ENCODE results near the gene GUCY1A1.

GUCY1A1 gene

DNA sequence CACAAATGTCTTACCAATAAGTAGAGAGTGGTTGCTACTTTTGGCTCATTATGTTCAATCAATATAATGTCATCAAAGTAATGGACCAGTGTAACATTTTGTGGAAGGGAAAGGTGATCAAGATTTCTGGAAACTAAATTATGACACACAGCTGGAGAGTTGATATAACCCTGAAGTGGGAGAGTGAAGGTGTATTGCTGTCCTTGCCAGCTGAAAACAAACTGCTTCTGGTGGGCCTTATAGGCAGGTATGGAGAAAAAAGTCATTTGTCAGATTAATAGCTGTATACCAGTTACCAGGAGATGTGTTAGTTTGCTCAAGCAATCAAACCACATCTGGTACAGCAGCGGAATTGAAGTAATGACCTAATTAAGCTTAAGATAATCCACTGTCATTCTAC, 74.9 kb downstream of the GUCY1A1 start:
- DNase-seq (ENCODE audit: low read depth): no peak

DNA sequence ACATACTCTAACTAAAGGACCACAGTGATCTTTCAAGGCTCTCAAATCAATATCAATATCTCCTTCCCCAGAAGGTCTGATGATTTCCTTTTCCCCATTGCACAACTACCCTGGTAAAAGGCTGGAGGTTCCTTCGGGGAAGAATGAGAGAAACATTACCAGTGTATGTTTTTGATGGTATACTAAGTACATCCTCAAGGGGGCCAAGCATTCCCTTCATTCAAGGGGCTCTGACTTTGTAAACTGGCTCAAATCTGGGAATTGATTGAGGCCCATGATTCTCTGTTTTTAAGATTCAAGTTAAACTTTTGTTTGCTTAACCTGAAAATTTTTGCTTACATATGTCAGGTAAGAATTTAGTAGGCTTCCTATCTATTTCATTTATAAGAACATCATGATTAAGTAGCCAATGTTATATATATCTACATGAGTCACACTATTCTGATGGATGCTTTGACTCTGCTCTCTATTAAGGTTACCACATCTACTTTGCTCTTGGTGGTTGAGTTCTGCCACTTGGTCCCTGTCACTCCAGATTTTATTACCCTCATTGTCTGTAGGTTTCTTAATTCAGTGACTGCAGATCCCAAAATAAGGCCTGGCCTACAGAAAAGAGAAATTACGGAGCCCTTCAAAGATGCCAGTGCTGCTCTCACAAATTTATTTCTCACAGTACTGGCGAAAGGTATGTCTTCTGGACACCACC, 75.8 kb downstream of the GUCY1A1 start:
- DNase-seq (ENCODE audit: low read depth): no peak

GRCh38 chr4:155745984-155746383, 79.3 kb downstream of the GUCY1A1 start:
- no peak for DNase-seq (ENCODE audit: low read depth)

GRCh38 chr4:155748039-155748438, 81.4 kb downstream of the GUCY1A1 start:
- no peak for DNase-seq (ENCODE audit: low read depth)

DNA sequence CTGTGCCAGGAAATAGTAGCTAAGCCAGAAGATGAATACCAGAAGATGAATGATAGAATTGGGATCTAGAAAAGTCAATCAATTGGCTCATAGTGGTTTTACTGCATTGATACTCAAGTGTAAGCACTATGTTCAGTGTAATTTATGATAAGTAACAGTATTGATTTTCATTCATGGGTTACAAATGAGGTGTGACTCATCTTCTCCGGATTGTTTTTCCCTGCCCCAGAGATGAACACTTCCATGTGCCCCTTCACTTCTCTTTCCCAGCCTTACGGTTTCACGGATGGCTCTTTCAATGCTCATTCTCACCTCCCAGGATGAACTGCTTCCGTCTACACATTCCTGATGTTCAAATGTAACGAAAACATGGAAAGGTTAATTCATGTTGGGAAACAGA, 82.4 kb downstream of the GUCY1A1 start:
- no peak for DNase-seq (ENCODE audit: low read depth)

DNA sequence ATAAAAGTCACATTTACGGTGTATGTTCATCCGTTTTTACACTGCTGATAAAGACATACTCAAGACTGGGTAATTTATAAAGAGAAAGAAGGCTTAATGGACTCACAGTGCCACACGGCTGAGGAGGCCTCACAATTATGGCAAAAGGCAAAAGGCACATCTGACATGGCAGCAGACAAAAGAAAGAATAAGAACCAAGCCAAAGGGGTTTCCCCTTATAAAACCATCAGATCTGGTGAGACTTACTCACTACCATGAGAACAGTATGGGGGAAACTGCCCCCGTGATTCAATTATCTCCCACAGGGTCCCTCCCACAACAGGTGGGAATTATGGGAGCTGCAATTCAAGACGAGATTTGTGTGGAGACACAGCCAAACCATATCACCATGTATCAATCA, 84.9 kb downstream of the GUCY1A1 start:
- DNase-seq (ENCODE audit: low read depth): no peak

DNA sequence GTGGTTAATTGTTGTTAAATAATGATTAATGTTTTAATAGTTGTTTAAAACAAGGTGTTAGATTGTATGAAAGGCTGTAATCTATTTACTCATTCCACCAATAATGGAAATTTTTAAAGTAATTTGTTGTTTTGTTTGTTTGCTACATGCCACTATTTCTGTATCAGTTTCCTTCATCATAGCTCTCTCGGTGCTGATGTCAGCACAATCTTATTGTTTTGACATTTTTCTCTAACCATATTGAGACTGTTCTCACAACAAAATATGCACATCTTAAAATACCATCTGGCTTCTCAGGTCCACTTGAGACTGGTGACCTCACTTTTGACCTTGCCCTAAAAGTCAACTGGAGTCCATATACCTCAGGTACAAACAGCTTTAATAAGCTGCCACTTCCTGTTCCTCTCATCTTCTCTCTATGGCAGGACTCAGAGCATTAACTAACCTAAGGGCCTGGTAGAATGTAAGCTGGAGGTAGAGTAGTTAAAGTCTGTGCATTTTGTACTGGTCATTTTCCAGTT, 91.2 kb downstream of the GUCY1A1 start:
- DNase-seq (ENCODE audit: low read depth): no peak

- peak; percentile 12 for DNase-seq (ENCODE audit: low read depth)
Measured at GRCh38 chr4:155758481-155759371, 92.1 kb downstream of the GUCY1A1 start, which contains the start of gene GUCY1B1. GUCY1B1 (plus strand) TSS chr4:155759021; CDS start chr4:155759141, 120 bp downstream.

GRCh38 chr4:155759372-155760252, 93.0 kb downstream of the GUCY1A1 start:
- DNase-seq (ENCODE audit: low read depth): no peak

DNA sequence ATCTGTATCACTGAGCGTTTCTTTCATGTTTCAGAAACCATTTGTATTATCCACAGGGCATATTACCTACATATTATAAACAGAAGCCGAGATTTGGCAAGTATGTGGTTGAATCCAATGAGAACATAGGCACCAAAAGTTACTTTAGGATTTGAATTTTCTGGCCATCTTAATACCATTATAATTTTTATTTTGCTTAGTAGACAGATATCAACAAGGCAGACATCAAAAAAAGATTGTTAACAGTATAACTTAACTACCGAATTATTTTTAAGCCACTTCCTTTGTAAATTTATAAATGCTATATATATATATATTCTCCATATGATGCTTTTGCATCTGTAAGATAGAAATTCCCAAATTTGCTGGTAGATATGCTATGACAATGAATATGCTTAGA, 94.4 kb downstream of the GUCY1A1 start:
- no peak for DNase-seq (ENCODE audit: low read depth)

- DNase-seq (ENCODE audit: low read depth): no peak
Measured at GRCh38 chr4:155761916-155762315, 95.3 kb downstream of the GUCY1A1 start.

GRCh38 chr4:155762334-155762733, 95.7 kb downstream of the GUCY1A1 start:
- DNase-seq (ENCODE audit: low read depth): no peak

DNA sequence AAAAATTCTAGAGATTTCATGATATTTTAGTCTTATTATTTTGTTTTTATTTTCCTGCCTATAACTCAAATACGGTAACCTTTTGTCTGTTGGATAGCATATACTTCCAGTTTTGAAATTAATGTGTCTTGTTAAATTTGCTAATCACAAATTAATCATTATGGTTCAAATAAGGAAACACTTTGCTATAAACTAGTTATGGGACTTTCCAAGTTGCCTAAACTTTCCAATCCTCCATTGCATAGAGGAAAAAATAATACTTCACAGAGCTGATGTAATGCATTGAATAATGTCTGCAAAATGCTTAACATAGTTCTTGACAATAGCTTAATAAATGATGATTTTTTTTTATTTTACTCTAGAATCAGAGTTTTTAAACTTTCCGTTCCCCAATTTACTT, 96.9 kb downstream of the GUCY1A1 start:
- DNase-seq (ENCODE audit: low read depth): no peak

GRCh38 chr4:155765149-155765548, 98.5 kb downstream of the GUCY1A1 start:
- no peak for DNase-seq (ENCODE audit: low read depth)

- DNase-seq (ENCODE audit: low read depth): no peak
Measured at GRCh38 chr4:155766622-155767021, 100.0 kb downstream of the GUCY1A1 start.

DNA sequence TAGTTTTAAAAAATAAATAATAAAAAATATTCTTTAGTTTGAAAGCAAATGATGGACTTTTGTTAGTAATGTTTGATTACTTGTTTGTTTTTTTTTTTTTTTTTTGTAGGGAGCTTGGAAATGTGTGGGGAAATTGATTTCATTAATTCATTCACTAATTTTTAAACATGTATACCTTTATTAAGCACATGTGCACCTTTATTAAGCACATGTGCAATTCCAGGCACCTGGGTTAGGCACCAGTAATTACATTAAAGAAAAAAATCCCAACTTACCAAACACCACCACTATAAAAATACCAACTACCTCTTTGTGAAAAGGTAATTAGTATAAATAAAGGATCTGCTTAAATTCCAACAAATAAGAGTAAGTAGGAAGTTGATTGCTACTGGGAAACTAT, 101.7 kb downstream of the GUCY1A1 start:
- DNase-seq (ENCODE audit: low read depth): no peak

DNA sequence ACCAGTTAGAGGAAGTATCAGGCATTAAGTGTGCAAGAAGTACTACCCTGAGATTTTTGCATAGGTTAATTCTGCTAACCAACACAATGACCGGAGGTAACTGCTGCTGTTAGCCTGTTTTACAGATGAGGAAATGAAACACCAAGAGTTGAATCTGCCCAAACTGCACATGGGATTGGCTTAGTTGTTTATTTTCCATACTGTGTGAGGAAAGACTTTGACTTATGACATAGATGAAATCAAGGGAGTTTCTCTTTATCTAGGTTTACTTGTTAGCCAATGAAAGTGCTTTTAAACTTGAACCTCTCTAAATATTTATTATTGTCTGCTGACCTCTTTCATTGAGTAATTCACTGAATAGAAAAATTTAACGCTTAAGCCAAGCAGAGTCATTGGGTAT, 102.4 kb downstream of the GUCY1A1 start:
- DNase-seq (ENCODE audit: low read depth): no peak

- no peak for DNase-seq (ENCODE audit: low read depth)
Measured at GRCh38 chr4:155772459-155773195, 106.0 kb downstream of the GUCY1A1 start.

GRCh38 chr4:155773196-155773800, 106.7 kb downstream of the GUCY1A1 start:
- DNase-seq (ENCODE audit: low read depth): no peak

DNA sequence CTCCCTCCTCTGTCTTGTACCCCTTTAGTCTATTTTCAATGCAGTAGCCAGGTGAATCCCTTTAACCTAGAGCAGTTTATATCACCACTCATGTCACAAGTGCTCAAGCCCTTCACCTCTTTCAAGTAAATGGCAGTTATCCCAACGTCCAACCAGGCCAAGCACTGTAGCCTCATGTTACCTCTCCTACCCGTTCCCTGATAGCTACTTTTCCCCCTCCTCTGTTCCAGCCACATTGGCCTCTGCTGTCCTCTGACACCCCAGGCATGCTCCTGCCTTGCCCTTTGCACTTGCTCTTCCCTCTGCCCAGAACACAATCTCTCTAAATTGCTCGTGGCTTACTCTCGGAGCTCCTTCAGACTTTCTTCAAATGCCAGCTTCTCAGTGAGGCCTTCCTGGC, 107.4 kb downstream of the GUCY1A1 start:
- no peak for DNase-seq (ENCODE audit: low read depth)
